Right lobe of liver (tissue), 6 donors: ENCODE measurements around the gene POLR2L. TPM values are rescaled to one million over a fixed set of nuclear protein-coding genes. Genes with fewer than 3 reads are reported as not detected.

Experiments
- ATAC-seq, 4 donors: fragments of 200-7000 bp; cut with Tn5 transposase; one replicate each; pipeline ENCODE4 v1.9.1; 2020; ENCODE audit warnings: mild to moderate bottlenecking in 4 of 4, moderate library complexity in 4 of 4
- DNase-seq, 3 donors: peaks; one replicate each; pipeline ENCODE4 v3.0.0-alpha.2; 2020
- H3K27ac ChIP-seq, 3 donors: fragments of 200-600 bp; one replicate each; pipeline ENCODE4 v1.8.0; 2022
- H3K27me3 ChIP-seq, 2 donors: fragments of 200-600 bp; one replicate each; pipeline ENCODE4 v1.8.0; 2022
- H3K36me3 ChIP-seq, 4 donors: fragments of 200-600 bp; sonication (generic) in 1 of 4; one replicate each; pipeline versions ENCODE4 v1.5.1 to v1.8.0; 2017 to 2022; ENCODE audit warnings: control low read depth in 1 of 4
- H3K4me1 ChIP-seq, 4 donors: fragments of 200-600 bp; sonication (generic) in 1 of 4; one replicate each; pipeline versions ENCODE4 v1.5.1 to v1.8.0; 2017 to 2022; ENCODE audit warnings: control low read depth in 1 of 4
- H3K4me3 ChIP-seq, 3 donors: fragments of 200-600 bp; one replicate each; pipeline ENCODE4 v1.8.0; 2022
- H3K9me3 ChIP-seq, 4 donors: fragments of 200-600 bp; sonication (generic) in 1 of 4; one replicate each; pipeline versions ENCODE4 v1.5.1 to v1.8.0; 2017 to 2022; ENCODE audit warnings: control low read depth in 1 of 4
- POLR2A ChIP-seq: fragments of 450-650 bp; IDR thresholded peaks from one replicate; pipeline ENCODE4 v1.6.1; 2017; ENCODE audit warnings: antibody characterized with exemption, mild to moderate bottlenecking
- WGBS: methylation state at CpG from one replicate; pipeline ENCODE4 v1.1.6; 2018; ENCODE audit warnings: low coverage, low lambda C conversion rate; ENCODE audit not compliant: insufficient coverage; ENCODE audit errors: missing lambda C conversion rate; 5-methylcytosine and 5-hydroxymethylcytosine counted together
- intact Hi-C, 2 donors: fragments of 100-400 bp; cut with DNase I; formaldehyde crosslinking; loops; one replicate each; pipeline versions ENCODE4 v1.11.2 to v1.14.1; 2022
- long read RNA-seq: library from polyadenylated mRNA; unstranded; transcript quantifications from one replicate; pipeline ENCODE4 v2.0.0, GENCODE V29; 2019
- total RNA-seq, 6 experiments: library from RNA; depleted of rRNA in 2 of 6; stranded (reverse); fragments of >200 nt in 2 of 6; fragmentation: NEBNext Ultra II Directional in 3 of 6; extraction: Animal tissue kit (Norgen Biotek cat#: 25700) in 3 of 6; gene quantifications; one replicate each; pipeline versions ENCODE4 v1.1.0 to v1.2.4, GENCODE V29; 2016 to 2023
- TF ChIP-seq, protein P1 (sequence below), 4 donors: fragments of 200-600 bp in 3 of 4; fragments of 450-650 bp in 1 of 4; IDR thresholded peaks; one replicate each; pipeline versions ENCODE4 v1.5.1 to v1.8.0; 2016 to 2022; ENCODE audit warnings: antibody characterized with exemption in 4 of 4, mild to moderate bottlenecking in 2 of 4
- donor health status: DM: no; HTN: yes; CAD: no.
- donor health status: DM: no; HTN: no; CAD: no.
- donor health status: DM: no; HTN: no; CAD: no.
- donor health status: DM: no; HTN: yes; CAD: no.
- donor health status: DM: no; HTN: yes; CAD: no.

The POLR2L gene
- total RNA-seq = 10 to 100 TPM; 34.5 to 88.1 (median 72.9) TPM
- long read RNA-seq, transcript POLR2L-201 (2 exons, 892 nt) = major isoform, 189 of 191 reads
- long read RNA-seq, partial matches to known transcripts = 0 of 191 reads
- long read RNA-seq, other reads (novel, unspliced or antisense) = 2 of 191 reads

DNA sequence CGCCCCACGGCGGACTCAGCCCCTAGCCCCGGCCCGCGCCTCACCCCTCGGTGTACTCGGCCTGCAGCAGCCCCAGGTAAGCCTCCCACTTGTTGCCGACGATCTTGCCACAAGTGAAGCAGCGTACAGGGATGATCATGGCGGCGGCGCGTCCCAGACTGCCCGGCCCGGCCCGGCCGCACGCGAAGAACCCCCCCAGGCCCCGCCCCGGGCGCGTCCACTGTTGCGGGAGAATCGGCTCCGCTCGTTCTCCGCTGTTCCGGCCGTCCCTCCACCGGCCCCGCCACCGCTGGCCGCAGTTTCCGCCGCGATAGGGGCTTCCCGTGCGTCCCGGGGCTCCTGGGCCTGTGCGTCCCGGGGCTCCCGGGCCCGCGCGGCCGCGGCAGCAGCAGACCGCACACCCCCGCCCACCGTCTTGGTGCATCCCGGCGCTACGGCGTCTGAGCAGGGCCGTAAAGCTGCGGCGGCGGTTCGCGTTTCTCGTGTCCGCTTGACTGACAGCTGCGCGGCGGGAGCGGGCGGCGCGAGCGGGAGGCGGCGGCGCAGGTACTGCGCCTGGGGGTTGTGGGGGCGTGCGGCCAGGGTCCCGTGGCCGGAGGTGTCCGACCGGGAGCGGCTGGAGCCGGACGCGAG, at the start of gene POLR2L, which contains the start of gene TSPAN4:
TSS of gene POLR2L (minus strand) at position 160 of the 633 bp plus-strand sequence. CDS start at position 139, 21 bp downstream.
TSS of gene TSPAN4 (plus strand) at position 483 of the 633 bp plus-strand sequence. CDS start 7,453 bp downstream, outside the sequence.
- Histone ChIP-seq H3K27ac (peak within 1 kb of the TSS; percentile 93 to 97 (median 95)), H3K27me3 (no peaks in the 10 kb centered on the region), H3K4me3 (peak within 1 kb of the TSS; percentile 96 to 100 (median 98)), H3K36me3 (peaks cover 0 to 25% (median 17%) of the 10 kb centered on the region in 4 donors), H3K4me1 (peaks cover 0 to 24% (median 4%) of the 10 kb centered on the region in 4 donors), H3K9me3 (no peaks in the 10 kb centered on the region)
- intact Hi-C loops = no loop called here
- 0% methylated on average over 11 of the region's 87 CpGs for WGBS
- DNase-seq (peak; percentile 91 to 92 (median 92)), ATAC-seq (peak; percentile 30 to 74 (median 62))
- TF ChIP-seq, protein P1, sequence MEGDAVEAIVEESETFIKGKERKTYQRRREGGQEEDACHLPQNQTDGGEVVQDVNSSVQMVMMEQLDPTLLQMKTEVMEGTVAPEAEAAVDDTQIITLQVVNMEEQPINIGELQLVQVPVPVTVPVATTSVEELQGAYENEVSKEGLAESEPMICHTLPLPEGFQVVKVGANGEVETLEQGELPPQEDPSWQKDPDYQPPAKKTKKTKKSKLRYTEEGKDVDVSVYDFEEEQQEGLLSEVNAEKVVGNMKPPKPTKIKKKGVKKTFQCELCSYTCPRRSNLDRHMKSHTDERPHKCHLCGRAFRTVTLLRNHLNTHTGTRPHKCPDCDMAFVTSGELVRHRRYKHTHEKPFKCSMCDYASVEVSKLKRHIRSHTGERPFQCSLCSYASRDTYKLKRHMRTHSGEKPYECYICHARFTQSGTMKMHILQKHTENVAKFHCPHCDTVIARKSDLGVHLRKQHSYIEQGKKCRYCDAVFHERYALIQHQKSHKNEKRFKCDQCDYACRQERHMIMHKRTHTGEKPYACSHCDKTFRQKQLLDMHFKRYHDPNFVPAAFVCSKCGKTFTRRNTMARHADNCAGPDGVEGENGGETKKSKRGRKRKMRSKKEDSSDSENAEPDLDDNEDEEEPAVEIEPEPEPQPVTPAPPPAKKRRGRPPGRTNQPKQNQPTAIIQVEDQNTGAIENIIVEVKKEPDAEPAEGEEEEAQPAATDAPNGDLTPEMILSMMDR (IDR thresholded peaks at IDR 0.05) = peak in 1 of 4 donors; percentile 21
- peak; percentile 98 for TF ChIP-seq POLR2A

DNA sequence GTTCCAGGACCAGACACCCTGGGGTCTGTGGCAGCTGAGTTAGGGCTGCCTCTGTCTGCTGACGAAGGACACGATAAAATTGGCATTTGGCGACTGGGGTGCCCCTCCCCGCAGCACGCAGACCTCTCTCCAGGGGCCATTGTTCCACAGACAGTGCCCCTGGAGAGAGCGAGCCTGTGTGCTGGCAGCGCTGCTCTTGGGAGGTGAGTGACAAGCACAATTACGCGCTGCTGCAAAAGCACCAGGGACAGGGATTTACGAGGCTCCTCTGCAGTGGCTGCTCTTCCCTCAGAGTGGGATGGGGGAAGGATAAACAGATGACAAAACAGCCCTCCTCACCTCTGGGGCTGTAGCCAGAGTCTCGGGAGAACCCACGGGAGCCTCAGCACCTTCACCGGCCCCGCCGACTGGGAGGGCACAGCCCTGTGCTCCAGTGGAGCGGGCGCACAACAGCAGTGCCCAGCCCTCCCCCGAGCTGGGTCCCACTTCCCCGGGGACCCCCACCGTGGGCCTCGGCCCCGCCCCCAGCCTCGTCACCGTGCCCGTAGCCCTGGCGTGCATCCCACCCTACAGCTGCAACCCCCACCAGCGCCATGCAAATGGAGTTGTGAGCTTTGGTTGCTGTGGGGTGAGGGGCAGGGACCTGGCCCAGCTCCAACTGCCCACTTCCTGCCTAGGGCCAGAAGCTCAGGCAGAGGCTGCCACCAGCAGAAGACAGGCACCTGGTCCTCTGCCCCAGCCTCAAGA, 48.6 kb upstream of the POLR2L start:
- 100% methylated on average over 1 of the region's 27 CpGs for WGBS
- no peaks in the 10 kb centered on the region for H3K36me3 ChIP-seq
- no peaks in the 10 kb centered on the region for H3K4me1 ChIP-seq
- no peak for TF ChIP-seq POLR2A
- TF ChIP-seq, protein P1 (IDR thresholded peaks at IDR 0.05) = no peak
- DNase-seq (no peak), ATAC-seq (no peak)
- H3K9me3 ChIP-seq = no peaks in the 10 kb centered on the region
- intact Hi-C loops = loop anchor here in 1 of 2 donors (10.0 kb wide), 1 partner anchor 164 kb away; no protein-coding TSS in a partner anchor
- no peaks in the 10 kb centered on the region for H3K27me3 ChIP-seq
- no peak overlapping the region for H3K4me3 ChIP-seq
- no peak overlapping the region for H3K27ac ChIP-seq

DNA sequence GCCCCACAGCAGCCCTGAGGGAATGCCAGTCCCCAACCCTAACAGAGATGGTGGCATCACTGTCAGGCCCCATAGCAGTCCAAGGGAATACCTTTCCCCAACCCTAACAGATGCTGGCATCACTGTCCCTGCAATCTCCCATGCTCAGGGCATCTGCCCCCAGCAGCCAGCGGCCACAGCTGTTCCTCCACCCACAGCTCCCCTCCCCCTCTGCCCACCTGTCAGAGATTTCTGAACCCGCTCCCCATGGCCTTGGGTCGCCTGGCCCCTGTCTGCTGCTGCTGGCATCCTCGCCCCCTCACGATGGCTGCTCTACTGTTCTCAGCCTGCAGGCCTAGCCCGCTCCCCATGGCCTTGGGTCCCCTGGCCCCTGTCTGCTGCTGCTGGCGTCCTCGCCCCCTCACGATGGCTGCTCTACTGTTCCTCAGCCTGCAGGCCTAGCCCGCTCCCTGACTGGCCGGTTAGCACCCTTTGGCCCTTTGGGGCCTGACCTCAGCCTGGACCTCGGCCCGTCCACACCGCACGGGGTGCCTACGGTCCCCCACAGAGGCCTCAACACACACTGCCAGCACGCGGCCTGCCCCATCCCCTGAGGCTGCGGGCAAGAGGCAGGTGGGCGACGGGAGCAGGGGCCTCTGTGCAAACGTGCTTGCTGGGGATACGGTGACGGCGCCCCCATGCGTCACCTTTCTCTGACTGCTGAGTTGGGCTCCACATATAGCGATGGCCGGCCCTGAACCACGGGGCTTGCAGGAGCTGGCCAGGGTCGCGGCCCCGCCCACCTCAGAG, 47.6 kb upstream of the POLR2L start:
- no CpG with 5 or more reads among the region's 32 CpGs for WGBS
- Histone ChIP-seq H3K36me3 (no peaks in the 10 kb centered on the region), H3K4me3 (no peak overlapping the region), H3K27ac (no peak overlapping the region), H3K9me3 (no peaks in the 10 kb centered on the region), H3K4me1 (no peaks in the 10 kb centered on the region), H3K27me3 (no peaks in the 10 kb centered on the region)
- intact Hi-C loops = loop anchor here in 1 of 2 donors (10.0 kb wide), 1 partner anchor 165 kb away; no protein-coding TSS in a partner anchor
- ATAC-seq (no peak), DNase-seq (no peak)
- TF ChIP-seq, protein P1 (IDR thresholded peaks at IDR 0.05) = no peak
- no peak for TF ChIP-seq POLR2A

DNA sequence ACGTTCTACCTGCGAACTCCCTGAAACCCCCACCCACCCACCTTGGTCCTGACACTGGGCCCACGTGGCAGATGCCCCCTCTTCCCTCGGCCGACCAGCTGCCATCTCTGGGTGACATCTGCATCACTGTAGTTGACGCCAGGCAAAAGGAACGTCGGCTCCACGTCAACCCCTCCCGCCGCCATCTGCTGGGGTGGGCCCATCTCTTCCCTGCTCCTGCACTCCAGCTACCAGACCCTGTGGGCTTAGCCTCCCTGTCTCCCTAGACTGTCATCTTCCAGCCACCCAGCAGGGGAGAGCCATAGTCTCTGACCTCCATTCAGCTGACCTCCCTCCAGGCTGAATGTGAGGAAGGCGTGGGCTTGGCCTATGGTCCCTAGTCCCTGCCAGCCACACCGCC, 46.9 kb upstream of the POLR2L start:
- ATAC-seq = no peak
- H3K36me3 ChIP-seq = no peaks in the 10 kb centered on the region

More for the DNA sequence above, 46.9 kb upstream of the POLR2L start:
- Histone ChIP-seq H3K4me3 (no peak overlapping the region), H3K9me3 (no peaks in the 10 kb centered on the region), H3K27ac (no peak overlapping the region), H3K4me1 (no peaks in the 10 kb centered on the region), H3K27me3 (no peaks in the 10 kb centered on the region)
- no peak for DNase-seq
- TF ChIP-seq, protein P1 (IDR thresholded peaks at IDR 0.05) = no peak
- no peak for TF ChIP-seq POLR2A
- intact Hi-C loops = no loop called here
- 90% methylated on average over 2 of the region's 13 CpGs for WGBS
